ENCODE results near the gene OTULIN. TPM values are rescaled to one million over a fixed set of nuclear protein-coding genes. Genes with fewer than 3 reads are reported as not detected.

OTULIN gene
- total RNA-seq, 1 experiment from 2014 or later, result 20.0 TPM

DNA sequence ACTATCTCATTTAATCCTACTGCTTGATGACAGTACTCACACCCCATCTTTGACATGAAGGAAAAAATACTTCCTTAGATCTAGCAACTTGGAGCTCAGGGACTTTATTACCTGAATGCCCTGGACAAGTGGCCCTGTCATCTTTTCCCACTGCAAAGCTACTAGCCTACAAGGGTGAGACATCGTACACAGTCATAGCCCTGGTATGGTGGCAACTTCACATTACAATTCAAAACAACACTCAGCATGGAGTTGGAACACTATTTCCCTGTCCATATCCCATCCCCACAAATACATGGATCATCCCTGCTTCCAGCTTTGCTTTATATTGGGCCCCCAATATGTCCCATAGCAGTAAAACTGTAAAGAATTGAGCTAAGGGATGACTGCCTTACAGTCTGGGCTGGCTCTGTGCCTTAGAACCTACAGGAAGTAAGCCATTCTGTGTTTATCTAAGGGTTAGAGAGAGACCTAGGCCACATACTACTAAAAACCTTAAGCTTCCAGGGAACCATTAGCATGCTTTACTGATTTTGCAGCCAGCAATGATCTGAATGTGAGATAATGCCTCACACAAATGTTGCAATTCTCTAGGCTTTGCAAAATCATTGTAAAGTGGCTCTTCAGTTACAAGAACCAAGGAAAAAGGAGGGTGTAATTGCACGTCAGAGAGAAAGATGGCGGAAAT, 55.9 kb downstream of the OTULIN start:
- CTCF ChIA-PET, result no interaction called here
- intact Hi-C loops (cut with micrococcal nuclease; ENCODE audit: unreplicated experiment), result no loop called here
- no TSS peak for BruUV-seq (replicated peaks)

GRCh38 chr5:14721990-14722656, 57.6 kb downstream of the OTULIN start:
- H3K27me3 ChIP-seq (replicated peaks; ENCODE audit: insufficient read depth, low read depth, low read length, poor library complexity), result no peaks in the 10 kb centered on the region
- BruUV-seq (replicated peaks), result no TSS peak
- H3K4me3 ChIP-seq (ENCODE audit: low read depth, low read length, poor library complexity, severe bottlenecking), result no peak overlapping the region
- H3K27ac ChIP-seq (ENCODE audit: low read depth, low read length, poor library complexity, severe bottlenecking), result no peak overlapping the region
- no peaks in the 10 kb centered on the region for H3K4me1 ChIP-seq (ENCODE audit: insufficient read depth, low read length, poor library complexity, severe bottlenecking)
- H3K9me3 ChIP-seq (ENCODE audit: low read depth, low read length, poor library complexity, severe bottlenecking), result no peaks in the 10 kb centered on the region
- ChIA-PET CTCF (no interaction called here), POLR2A (ENCODE audit: low non-redundant PET) (no interaction called here)
- TF ChIP-seq CTCF (conservative IDR thresholded peaks at IDR 0.05; ENCODE audit: low read depth, low read length), result no peak
- no peak for TF ChIP-seq EZH2 (IDR thresholded peaks at IDR 0.05; ENCODE audit: borderline replicate concordance, low read depth, low read length, poor library complexity, severe bottlenecking)
- no peaks in the 10 kb centered on the region for H3K36me3 ChIP-seq (ENCODE audit: insufficient read depth, low read length, poor library complexity, severe bottlenecking)
- DNase-seq (ENCODE audit: low spot score), result no peak
- intact Hi-C loops (cut with micrococcal nuclease; ENCODE audit: unreplicated experiment), result no loop called here

More for the DNA sequence above, 55.9 kb downstream of the OTULIN start:
- TF ChIP-seq EZH2 (IDR thresholded peaks at IDR 0.05; ENCODE audit: borderline replicate concordance, low read depth, low read length, poor library complexity, severe bottlenecking) (no peak), CTCF (conservative IDR thresholded peaks at IDR 0.05; ENCODE audit: low read depth, low read length) (no peak)
- no peaks in the 10 kb centered on the region for H3K4me1 ChIP-seq (ENCODE audit: insufficient read depth, low read length, poor library complexity, severe bottlenecking)
- no peak overlapping the region for H3K27ac ChIP-seq (ENCODE audit: low read depth, low read length, poor library complexity, severe bottlenecking)
- POLR2A ChIA-PET (ENCODE audit: low non-redundant PET), result no interaction called here
- no peak for DNase-seq (ENCODE audit: low spot score)
- H3K36me3 ChIP-seq (ENCODE audit: insufficient read depth, low read length, poor library complexity, severe bottlenecking), result no peaks in the 10 kb centered on the region
- no peaks in the 10 kb centered on the region for H3K9me3 ChIP-seq (ENCODE audit: low read depth, low read length, poor library complexity, severe bottlenecking)
- H3K27me3 ChIP-seq (replicated peaks; ENCODE audit: insufficient read depth, low read depth, low read length, poor library complexity), result no peaks in the 10 kb centered on the region
- H3K4me3 ChIP-seq (ENCODE audit: low read depth, low read length, poor library complexity, severe bottlenecking), result no peak overlapping the region

DNA sequence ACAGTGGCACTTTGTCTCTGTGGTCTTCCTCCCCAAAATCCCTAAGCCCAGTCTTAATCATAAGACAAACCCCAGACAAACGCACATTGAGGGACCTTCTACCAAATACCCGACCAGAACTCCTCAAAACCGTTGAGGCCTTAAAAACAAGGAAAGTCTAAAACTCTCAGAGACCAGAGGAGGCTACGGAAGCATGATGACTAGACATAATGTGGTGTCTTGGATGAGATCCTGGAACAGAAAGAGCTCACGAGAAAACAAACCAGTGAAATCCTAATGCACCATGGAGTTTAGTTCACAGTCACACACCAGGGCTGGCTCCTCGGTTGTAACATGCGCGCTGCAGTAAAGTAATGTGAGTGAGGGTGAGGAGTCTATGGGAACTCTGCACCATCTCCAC, 58.4 kb downstream of the OTULIN start:
- no TSS peak for BruUV-seq (replicated peaks)
- Histone ChIP-seq H3K27me3 (replicated peaks; ENCODE audit: insufficient read depth, low read depth, low read length, poor library complexity) (no peaks in the 10 kb centered on the region), H3K36me3 (ENCODE audit: insufficient read depth, low read length, poor library complexity, severe bottlenecking) (no peaks in the 10 kb centered on the region), H3K4me1 (ENCODE audit: insufficient read depth, low read length, poor library complexity, severe bottlenecking) (no peaks in the 10 kb centered on the region), H3K4me3 (ENCODE audit: low read depth, low read length, poor library complexity, severe bottlenecking) (no peak overlapping the region), H3K9me3 (ENCODE audit: low read depth, low read length, poor library complexity, severe bottlenecking) (no peaks in the 10 kb centered on the region), H3K27ac (ENCODE audit: low read depth, low read length, poor library complexity, severe bottlenecking) (no peak overlapping the region)
- ChIA-PET POLR2A (ENCODE audit: low non-redundant PET) (no interaction called here), CTCF (no interaction called here)
- no peak for DNase-seq (ENCODE audit: low spot score)
- intact Hi-C loops (cut with micrococcal nuclease; ENCODE audit: unreplicated experiment), result no loop called here
- TF ChIP-seq EZH2 (IDR thresholded peaks at IDR 0.05; ENCODE audit: borderline replicate concordance, low read depth, low read length, poor library complexity, severe bottlenecking) (no peak), CTCF (conservative IDR thresholded peaks at IDR 0.05; ENCODE audit: low read depth, low read length) (no peak)

All from A673 (cell line).